Ascending aorta (tissue), 2 donors: ENCODE measurements around the gene OR51T1. TPM values are rescaled to one million over a fixed set of nuclear protein-coding genes. Genes with fewer than 3 reads are reported as not detected.

ENCODE experiments used
- DNase-seq, 2 donors: peaks; one replicate each; pipeline ENCODE4 v3.0.0-alpha.2; 2019; ENCODE audit warnings: low spot score in 2 of 2
- H3K27ac ChIP-seq, 2 donors: fragments of 200-600 bp; sonication (generic); one replicate each; pipeline ENCODE4 v1.5.1; 2016 to 2017; ENCODE audit warnings: mild to moderate bottlenecking in 1 of 2
- H3K27me3 ChIP-seq: fragments of 200-600 bp; sonication (generic); one replicate; pipeline ENCODE4 v1.5.1; 2017
- H3K36me3 ChIP-seq, 2 donors: fragments of 200-600 bp; sonication (generic); one replicate each; pipeline ENCODE4 v1.5.1; 2016
- H3K4me1 ChIP-seq, 2 donors: fragments of 200-600 bp; sonication (generic); one replicate each; pipeline ENCODE4 v1.5.1; 2016 to 2017; ENCODE audit warnings: mild to moderate bottlenecking in 1 of 2
- H3K4me3 ChIP-seq, 2 donors: fragments of 200-600 bp; sonication (generic); one replicate each; pipeline ENCODE4 v1.5.1; 2016 to 2017; ENCODE audit warnings: mild to moderate bottlenecking in 1 of 2
- H3K9me3 ChIP-seq, 2 donors: fragments of 200-600 bp; sonication (generic); one replicate each; pipeline ENCODE4 v1.5.1; 2016
- CTCF ChIP-seq, 3 experiments: fragments of 200-600 bp in 2 of 3; fragments of 450-650 bp in 1 of 3; sonication (generic) in 2 of 3; IDR thresholded peaks; one replicate each; pipeline ENCODE4 v1.5.1; 2016 to 2019; ENCODE audit warnings: antibody characterized with exemption in 3 of 3, mild to moderate bottlenecking in 1 of 3, moderate library complexity in 1 of 3
- intact Hi-C: fragments of 100-400 bp; cut with DNase I; formaldehyde crosslinking; loops from one replicate; pipeline ENCODE4 v1.15.1; 2023
- total RNA-seq: library from RNA; depleted of rRNA; stranded (reverse); fragments of >200 nt; gene quantifications from one replicate; pipeline ENCODE4 v1.1.0, GENCODE V29; 2016

OR51T1 gene
- total RNA-seq, 1 donor from 2014 or later: not detected

- Histone ChIP-seq H3K4me3 (no peak overlapping the region), H3K27ac (no peak overlapping the region), H3K9me3 (no peaks in the 10 kb centered on the region), H3K36me3 (no peaks in the 10 kb centered on the region), H3K4me1 (no peaks in the 10 kb centered on the region), H3K27me3 (no peaks in the 10 kb centered on the region)
- intact Hi-C loops: no loop called here
- TF ChIP-seq CTCF (IDR thresholded peaks at IDR 0.05): no peak
- no peak for DNase-seq
These were observed 2.7 kb downstream of the OR51T1 start for GRCh38 chr11:4884361-4884760.

- DNase-seq: no peak
- intact Hi-C loops: no loop called here
- Histone ChIP-seq H3K27me3 (no peaks in the 10 kb centered on the region), H3K4me1 (no peaks in the 10 kb centered on the region), H3K9me3 (no peaks in the 10 kb centered on the region), H3K36me3 (no peaks in the 10 kb centered on the region), H3K27ac (no peak overlapping the region), H3K4me3 (no peak overlapping the region)
- TF ChIP-seq CTCF (IDR thresholded peaks at IDR 0.05): no peak
These were observed 4.5 kb downstream of the OR51T1 start for GRCh38 chr11:4886186-4886585.

- no peaks in the 10 kb centered on the region for H3K9me3 ChIP-seq
- H3K4me1 ChIP-seq: no peaks in the 10 kb centered on the region
- no peak overlapping the region for H3K4me3 ChIP-seq
- intact Hi-C loops: no loop called here
- no peak overlapping the region for H3K27ac ChIP-seq
- no peaks in the 10 kb centered on the region for H3K36me3 ChIP-seq
- no peak for TF ChIP-seq CTCF (IDR thresholded peaks at IDR 0.05)
- H3K27me3 ChIP-seq: no peaks in the 10 kb centered on the region
- no peak for DNase-seq
These were observed 5.9 kb downstream of the OR51T1 start for GRCh38 chr11:4887591-4887990.

- DNase-seq: no peak
- Histone ChIP-seq H3K4me1 (no peaks in the 10 kb centered on the region), H3K4me3 (no peak overlapping the region), H3K27ac (no peak overlapping the region), H3K27me3 (no peaks in the 10 kb centered on the region), H3K9me3 (no peaks in the 10 kb centered on the region), H3K36me3 (no peaks in the 10 kb centered on the region)
- TF ChIP-seq CTCF (IDR thresholded peaks at IDR 0.05): no peak
- intact Hi-C loops: no loop called here
These were observed 8.6 kb downstream of the OR51T1 start for GRCh38 chr11:4890279-4890678.

GRCh38 chr11:4891996-4892640, 10.4 kb downstream of the OR51T1 start:
- intact Hi-C loops: no loop called here
- H3K27me3 ChIP-seq: no peaks in the 10 kb centered on the region
- no peak overlapping the region for H3K27ac ChIP-seq
- H3K9me3 ChIP-seq: no peaks in the 10 kb centered on the region
- no peak for DNase-seq
- no peak overlapping the region for H3K4me3 ChIP-seq
- TF ChIP-seq CTCF (IDR thresholded peaks at IDR 0.05): no peak
- H3K4me1 ChIP-seq: no peaks in the 10 kb centered on the region
- H3K36me3 ChIP-seq: no peaks in the 10 kb centered on the region

- intact Hi-C loops: no loop called here
- no peak for DNase-seq
- TF ChIP-seq CTCF (IDR thresholded peaks at IDR 0.05): no peak
- Histone ChIP-seq H3K9me3 (no peaks in the 10 kb centered on the region), H3K27me3 (no peaks in the 10 kb centered on the region), H3K4me1 (no peaks in the 10 kb centered on the region), H3K27ac (no peak within 1 kb of the TSS), H3K4me3 (no peak within 1 kb of the TSS), H3K36me3 (no peaks in the 10 kb centered on the region)
These were observed 21.8 kb downstream of the OR51T1 start, which contains the start of gene OR51A7 for GRCh38 chr11:4903484-4903883. OR51A7 (plus strand) TSS chr11:4903783; CDS start chr11:4907370, 3,587 bp downstream.
